ENCODE results near the gene ZNF784. TPM values are rescaled to one million over a fixed set of nuclear protein-coding genes. Genes with fewer than 3 reads are reported as not detected.

ZNF784 gene
- polyA plus RNA-seq, 2 of the 4 experiments (the other 2 are of a cell fraction): 3.5 to 6.6 TPM

DNA sequence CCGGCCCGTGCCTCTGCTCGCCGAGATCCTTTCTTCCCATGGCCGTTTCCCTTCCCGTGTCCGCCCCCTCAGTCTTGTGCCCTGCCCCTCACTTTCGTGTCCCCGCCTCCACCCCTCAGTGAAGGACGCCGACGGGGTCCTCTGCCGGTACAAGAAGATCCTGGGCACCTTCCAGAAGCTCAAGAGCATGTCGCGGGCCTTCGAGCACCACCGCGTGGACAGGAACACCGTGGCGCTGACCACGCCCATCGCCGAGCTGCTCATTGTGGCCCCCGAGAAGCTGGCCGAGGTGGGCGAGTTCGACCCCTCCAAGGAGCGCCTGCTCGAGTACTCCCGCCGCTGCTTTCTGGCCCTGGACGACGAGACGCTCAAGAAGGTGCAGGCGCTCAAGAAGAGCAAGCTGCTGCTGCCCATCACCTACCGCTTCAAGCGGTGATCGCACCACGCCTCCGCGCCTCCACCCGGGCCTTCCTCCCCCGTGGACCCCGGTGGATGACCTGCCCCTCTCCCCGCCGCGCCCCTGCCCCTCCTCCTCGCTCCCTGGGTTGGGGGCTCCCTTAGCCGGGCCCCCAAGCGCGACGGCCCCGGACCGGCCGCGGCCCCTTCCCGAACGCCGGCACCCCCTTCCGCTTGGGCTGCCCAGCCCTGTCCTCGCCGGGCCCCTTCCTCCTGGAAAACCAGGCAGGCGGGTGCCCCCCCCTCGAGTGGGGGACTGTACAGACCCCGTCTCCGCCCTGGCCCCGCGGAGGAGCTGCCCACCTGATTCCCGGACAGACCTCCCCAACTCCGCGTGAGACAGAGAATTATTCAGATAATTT, 28.2 kb upstream of the ZNF784 start:
- CTCF ChIA-PET: interaction anchor here (0.7 to 4.3 kb wide), 18 partner anchors 9 to 1201 kb away, joined by 3 to 97 read pairs (median 3); partner anchors contain the start of genes ZNF579 and ZNF581

DNA sequence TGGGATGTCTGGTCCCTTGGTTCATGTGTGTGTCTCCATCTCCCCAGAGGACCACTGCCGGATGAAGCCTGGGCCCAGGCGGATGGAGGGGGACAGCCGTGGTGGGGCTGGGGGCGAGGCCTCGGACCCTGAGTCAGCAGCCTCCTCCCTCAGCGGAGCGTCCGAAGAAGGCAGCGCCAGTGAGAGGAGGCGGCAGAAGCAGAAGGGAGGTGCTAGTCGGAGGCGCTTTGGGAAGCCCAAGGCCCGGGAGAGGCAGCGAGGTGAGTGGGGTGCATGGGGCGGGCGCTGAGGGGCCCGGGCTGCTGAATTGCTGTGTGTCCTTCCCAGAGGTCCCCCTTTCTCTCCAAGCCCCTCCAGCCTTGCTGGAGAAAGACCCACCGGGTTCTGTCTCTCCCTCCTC, 26.9 kb upstream of the ZNF784 start:
- FAIRE-seq (no peak), DNase-seq (ENCODE audit: low read depth in 1 of 2, low spot score in 1 of 2) (no peak), ATAC-seq (no peak)
- Histone ChIP-seq H3K4me2 (no peak overlapping the region), H3K9me3 (no peaks in the 10 kb centered on the region), H3K4me3 (no peak overlapping the region), H3K4me1 (peaks cover 24% of the 10 kb centered on the region), H3K27ac (no peak overlapping the region)
- ChIA-PET POLR2A (interaction anchor here (0.7 kb wide), 1 partner anchor 485 kb away, joined by 3 read pairs; no protein-coding TSS in a partner anchor), CTCF (interaction anchor here (4.3 kb wide), 1 partner anchor 17 kb away, joined by 97 read pairs; no protein-coding TSS in a partner anchor)
- WGBS (ENCODE audit: missing lambda C conversion rate): 80% methylated on average over 18 of the region's 18 CpGs
- TF ChIP-seq MAFK (IDR thresholded peaks at IDR 0.05; ENCODE audit: partially characterized antibody) (no peak), FOSL2 (IDR thresholded peaks at IDR 0.05) (no peak), FOSL2 (CRISPR knock-in tag; IDR thresholded peaks at IDR 0.05) (no peak), KDM5A (IDR thresholded peaks at IDR 0.05) (no peak), HOXB5 (CRISPR knock-in tag; IDR thresholded peaks at IDR 0.05) (no peak), CBX8 (IDR thresholded peaks at IDR 0.05) (no peak), POLR2AphosphoS2 (conservative IDR thresholded peaks at IDR 0.05; ENCODE audit: low read length) (no peak), HEYL (CRISPR knock-in tag; IDR thresholded peaks at IDR 0.05) (no peak), SREBF2 (IDR thresholded peaks at IDR 0.05) (no peak), FOSB (CRISPR knock-in tag; IDR thresholded peaks at IDR 0.05) (no peak)
- TF ChIP-seq, protein P1, sequence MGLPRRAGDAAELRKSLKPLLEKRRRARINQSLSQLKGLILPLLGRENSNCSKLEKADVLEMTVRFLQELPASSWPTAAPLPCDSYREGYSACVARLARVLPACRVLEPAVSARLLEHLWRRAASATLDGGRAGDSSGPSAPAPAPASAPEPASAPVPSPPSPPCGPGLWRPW (IDR thresholded peaks at IDR 0.05): no peak
- TF ChIP-seq, protein P2, sequence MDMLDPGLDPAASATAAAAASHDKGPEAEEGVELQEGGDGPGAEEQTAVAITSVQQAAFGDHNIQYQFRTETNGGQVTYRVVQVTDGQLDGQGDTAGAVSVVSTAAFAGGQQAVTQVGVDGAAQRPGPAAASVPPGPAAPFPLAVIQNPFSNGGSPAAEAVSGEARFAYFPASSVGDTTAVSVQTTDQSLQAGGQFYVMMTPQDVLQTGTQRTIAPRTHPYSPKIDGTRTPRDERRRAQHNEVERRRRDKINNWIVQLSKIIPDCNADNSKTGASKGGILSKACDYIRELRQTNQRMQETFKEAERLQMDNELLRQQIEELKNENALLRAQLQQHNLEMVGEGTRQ (IDR thresholded peaks at IDR 0.05): no peak
- TF ChIP-seq, protein P3, sequence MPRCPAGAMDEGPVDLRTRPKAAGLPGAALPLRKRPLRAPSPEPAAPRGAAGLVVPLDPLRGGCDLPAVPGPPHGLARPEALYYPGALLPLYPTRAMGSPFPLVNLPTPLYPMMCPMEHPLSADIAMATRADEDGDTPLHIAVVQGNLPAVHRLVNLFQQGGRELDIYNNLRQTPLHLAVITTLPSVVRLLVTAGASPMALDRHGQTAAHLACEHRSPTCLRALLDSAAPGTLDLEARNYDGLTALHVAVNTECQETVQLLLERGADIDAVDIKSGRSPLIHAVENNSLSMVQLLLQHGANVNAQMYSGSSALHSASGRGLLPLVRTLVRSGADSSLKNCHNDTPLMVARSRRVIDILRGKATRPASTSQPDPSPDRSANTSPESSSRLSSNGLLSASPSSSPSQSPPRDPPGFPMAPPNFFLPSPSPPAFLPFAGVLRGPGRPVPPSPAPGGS (IDR thresholded peaks at IDR 0.05): no peak

More for the DNA sequence above, 28.2 kb upstream of the ZNF784 start:
- ATAC-seq (no peak), FAIRE-seq (no peak), DNase-seq (ENCODE audit: low read depth in 1 of 2, low spot score in 1 of 2) (no peak)
- POLR2A ChIA-PET: interaction anchor here (0.6 to 2.1 kb wide), 3 partner anchors 9 to 1516 kb away, joined by 3 to 25 read pairs (median 7); partner anchors contain the start of gene ZNF581
- Histone ChIP-seq H3K4me2 (peak overlapping the region; percentile 43), H3K4me3 (no peak overlapping the region; the same call in 2 of the 3 replicates), H3K9me3 (no peaks in the 10 kb centered on the region), H3K27ac (peak overlapping the region in 1 of 2 experiments; percentile 96; a peak in 3 of 6 replicates), H3K4me1 (peaks cover 26% of the 10 kb centered on the region)
- TF ChIP-seq RAD21 (conservative IDR thresholded peaks at IDR 0.05 in 1 of 2, IDR thresholded peaks at IDR 0.05 in 1 of 2) (no peak), GATA3 (IDR thresholded peaks at IDR 0.05; ENCODE audit: borderline replicate concordance) (no peak), RFX5 (IDR thresholded peaks at IDR 0.05) (no peak), TP53 (CRISPR knock-in tag; IDR thresholded peaks at IDR 0.05) (no peak), CEBPB (IDR thresholded peaks at IDR 0.05) (no peak), JUN (IDR thresholded peaks at IDR 0.05) (no peak), FOXS1 (CRISPR knock-in tag; IDR thresholded peaks at IDR 0.05) (no peak), HEYL (CRISPR knock-in tag; IDR thresholded peaks at IDR 0.05) (no peak), PHF8 (IDR thresholded peaks at IDR 0.05; ENCODE audit: borderline replicate concordance, low read depth) (no peak), SREBF2 (IDR thresholded peaks at IDR 0.05) (no peak), EP300 (IDR thresholded peaks at IDR 0.05) (no peak), CHD4 (IDR thresholded peaks at IDR 0.05; ENCODE audit: borderline replicate concordance) (no peak), CBX2 (IDR thresholded peaks at IDR 0.05; ENCODE audit: borderline replicate concordance, low read depth) (no peak), KDM1A (IDR thresholded peaks at IDR 0.05; ENCODE audit: low read depth) (no peak)
- TF ChIP-seq, protein P4, sequence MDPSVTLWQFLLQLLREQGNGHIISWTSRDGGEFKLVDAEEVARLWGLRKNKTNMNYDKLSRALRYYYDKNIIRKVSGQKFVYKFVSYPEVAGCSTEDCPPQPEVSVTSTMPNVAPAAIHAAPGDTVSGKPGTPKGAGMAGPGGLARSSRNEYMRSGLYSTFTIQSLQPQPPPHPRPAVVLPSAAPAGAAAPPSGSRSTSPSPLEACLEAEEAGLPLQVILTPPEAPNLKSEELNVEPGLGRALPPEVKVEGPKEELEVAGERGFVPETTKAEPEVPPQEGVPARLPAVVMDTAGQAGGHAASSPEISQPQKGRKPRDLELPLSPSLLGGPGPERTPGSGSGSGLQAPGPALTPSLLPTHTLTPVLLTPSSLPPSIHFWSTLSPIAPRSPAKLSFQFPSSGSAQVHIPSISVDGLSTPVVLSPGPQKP (IDR thresholded peaks at IDR 0.05; ENCODE audit: low read depth, low read length): no peak
- TF ChIP-seq, protein P3 (IDR thresholded peaks at IDR 0.05): no peak
- TF ChIP-seq, protein P5, sequence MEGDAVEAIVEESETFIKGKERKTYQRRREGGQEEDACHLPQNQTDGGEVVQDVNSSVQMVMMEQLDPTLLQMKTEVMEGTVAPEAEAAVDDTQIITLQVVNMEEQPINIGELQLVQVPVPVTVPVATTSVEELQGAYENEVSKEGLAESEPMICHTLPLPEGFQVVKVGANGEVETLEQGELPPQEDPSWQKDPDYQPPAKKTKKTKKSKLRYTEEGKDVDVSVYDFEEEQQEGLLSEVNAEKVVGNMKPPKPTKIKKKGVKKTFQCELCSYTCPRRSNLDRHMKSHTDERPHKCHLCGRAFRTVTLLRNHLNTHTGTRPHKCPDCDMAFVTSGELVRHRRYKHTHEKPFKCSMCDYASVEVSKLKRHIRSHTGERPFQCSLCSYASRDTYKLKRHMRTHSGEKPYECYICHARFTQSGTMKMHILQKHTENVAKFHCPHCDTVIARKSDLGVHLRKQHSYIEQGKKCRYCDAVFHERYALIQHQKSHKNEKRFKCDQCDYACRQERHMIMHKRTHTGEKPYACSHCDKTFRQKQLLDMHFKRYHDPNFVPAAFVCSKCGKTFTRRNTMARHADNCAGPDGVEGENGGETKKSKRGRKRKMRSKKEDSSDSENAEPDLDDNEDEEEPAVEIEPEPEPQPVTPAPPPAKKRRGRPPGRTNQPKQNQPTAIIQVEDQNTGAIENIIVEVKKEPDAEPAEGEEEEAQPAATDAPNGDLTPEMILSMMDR (IDR thresholded peaks at IDR 0.05): no peak
- TF ChIP-seq, protein P6, sequence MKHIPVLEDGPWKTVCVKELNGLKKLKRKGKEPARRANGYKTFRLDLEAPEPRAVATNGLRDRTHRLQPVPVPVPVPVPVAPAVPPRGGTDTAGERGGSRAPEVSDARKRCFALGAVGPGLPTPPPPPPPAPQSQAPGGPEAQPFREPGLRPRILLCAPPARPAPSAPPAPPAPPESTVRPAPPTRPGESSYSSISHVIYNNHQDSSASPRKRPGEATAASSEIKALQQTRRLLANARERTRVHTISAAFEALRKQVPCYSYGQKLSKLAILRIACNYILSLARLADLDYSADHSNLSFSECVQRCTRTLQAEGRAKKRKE (CRISPR knock-in tag; IDR thresholded peaks at IDR 0.05; ENCODE audit: low read depth): no peak
- TF ChIP-seq, protein P2 (IDR thresholded peaks at IDR 0.05): no peak
- WGBS (ENCODE audit: missing lambda C conversion rate): 97% methylated on average over 67 of the region's 71 CpGs

Measured in A549 (cell line).